K562 (cell line): Measurements from ENCODE around the gene PRRC2B. TPM values are rescaled to one million over a fixed set of nuclear protein-coding genes. Genes with fewer than 3 reads are reported as not detected.

Source experiments
- ATF7 ChIP-seq: fragments of 450-650 bp; IDR thresholded peaks from 2 replicates; pipeline ENCODE4 v1.7.1; 2014; ENCODE audit warnings: mild to moderate bottlenecking, moderate library complexity
- CCAR2 ChIP-seq: fragments of 200-400 bp; formaldehyde crosslinking; IDR thresholded peaks from 2 replicates; pipeline ENCODE4 v1.6.1; 2017; ENCODE audit warnings: mild to moderate bottlenecking, low read depth, low read length
- CEBPG ChIP-seq, 3 experiments: fragments of 200-800 bp in 1 of 3; sonication (Bioruptor generic) in 1 of 3; sonication (generic) in 1 of 3; formaldehyde crosslinking in 1 of 3; IDR thresholded peaks in 2 of 3; conservative IDR thresholded peaks in 1 of 3; 2 replicates each; pipeline versions ENCODE4 v1.6.1 to v1.8.0; 2016 to 2022; ENCODE audit warnings: missing compliant biosample characterization in 2 of 3, missing genetic modification characterization in 2 of 3, mild to moderate bottlenecking in 1 of 3, missing genetic modification reagents in 1 of 3
- CREB3L1 ChIP-seq: fragments of 450-650 bp; IDR thresholded peaks from 2 replicates; pipeline ENCODE4 v1.6.1; 2014; ENCODE audit warnings: low read depth, mild to moderate bottlenecking, moderate library complexity, borderline replicate concordance
- FOXM1 ChIP-seq, 2 experiments: fragments of 450-650 bp in 1 of 2; sonication (generic) in 1 of 2; formaldehyde crosslinking in 1 of 2; IDR thresholded peaks; 2 replicates each; pipeline versions ENCODE4 v1.6.1 to v1.9.0; 2017 to 2022; ENCODE audit warnings: low read depth in 2 of 2, mild to moderate bottlenecking in 2 of 2, missing genetic modification reagents in 1 of 2, moderate library complexity in 1 of 2
- HDAC6 ChIP-seq: IDR thresholded peaks from 2 replicates; pipeline ENCODE4 v1.6.1; 2012; ENCODE audit warnings: low read depth, mild to moderate bottlenecking, control low read depth, inconsistent platforms, low read length, moderate library complexity
- MECOM ChIP-seq: fragments of 250-450 bp; sonication (Bioruptor Pico); IDR thresholded peaks from 2 replicates; pipeline ENCODE4 v1.8.0; 2022; ENCODE audit warnings: inconsistent platforms
- NELFE ChIP-seq: IDR thresholded peaks from 2 replicates; pipeline ENCODE4 v1.6.1; 2011; ENCODE audit warnings: mild to moderate bottlenecking; ENCODE audit not compliant: insufficient read depth, insufficient read length
- RNF2 ChIP-seq: sonication (generic); IDR thresholded peaks from 2 replicates; pipeline ENCODE4 v1.6.1; 2016
- TOE1 ChIP-seq, 2 experiments: fragments of 450-650 bp in 1 of 2; sonication (generic) in 1 of 2; formaldehyde crosslinking in 1 of 2; IDR thresholded peaks; 2 replicates each; pipeline versions ENCODE4 v1.7.1 to v1.8.0; 2016 to 2022; ENCODE audit warnings: borderline replicate concordance in 2 of 2, mild to moderate bottlenecking in 2 of 2, antibody characterized with exemption in 1 of 2, inconsistent platforms in 1 of 2, low read depth in 1 of 2, missing genetic modification reagents in 1 of 2, moderate library complexity in 1 of 2
- YY1 ChIP-seq, 3 experiments: IDR thresholded peaks; 2 replicates each; pipeline ENCODE4 v1.6.1; 2011; ENCODE audit warnings: low read length in 2 of 3, mild to moderate bottlenecking in 2 of 3, moderate library complexity in 2 of 3, borderline replicate concordance in 1 of 3, control low read depth in 1 of 3, low read depth in 1 of 3; ENCODE audit not compliant: insufficient read depth in 3 of 3, insufficient replicate concordance in 2 of 3, control insufficient read depth in 1 of 3, insufficient read length in 1 of 3; ENCODE audit errors: extremely low read depth in 1 of 3
- ZEB2 ChIP-seq: fragments of 450-650 bp; IDR thresholded peaks from 2 replicates; pipeline ENCODE4 v1.6.1; 2016
- ZNF165 ChIP-seq: fragments of 250-450 bp; sonication (Bioruptor Pico); IDR thresholded peaks from 2 replicates; pipeline ENCODE4 v1.4.0; 2020; ENCODE audit warnings: borderline replicate concordance
- ZNF280B ChIP-seq: fragments of 250-450 bp; sonication (Bioruptor Pico); IDR thresholded peaks from 2 replicates; pipeline ENCODE4 v1.5.1; 2021; ENCODE audit warnings: mild to moderate bottlenecking
- polyA plus RNA-seq, 8 experiments: library from polyadenylated mRNA; depleted of rRNA in 4 of 8; stranded (reverse) in 5 of 8; unstranded in 3 of 8; fragments of >200 nt; fragmentation: Nextera tagmentation in 2 of 8; fragmentation: Illumina TruSeq in 1 of 8; extraction: Ambion mirVana in 2 of 8; extraction: Trizol in 1 of 8; gene quantifications; 2 replicates each; pipeline versions ENCODE4 v1.2.1 to v1.2.3, GENCODE V29; 2011 to 2014; ENCODE audit warnings: inconsistent platforms in 1 of 8, missing spikeins in 1 of 8
- total RNA-seq, 7 experiments: library from RNA; depleted of rRNA in 6 of 7; stranded (reverse); fragments of >200 nt in 6 of 7; fragmentation: Illumina TruSeq in 2 of 7; extraction: Trizol in 2 of 7; gene quantifications; 2 replicates each; pipeline versions ENCODE4 v1.2.1 to v1.2.3, GENCODE V29; 2011 to 2021; ENCODE audit warnings: low replicate concordance in 1 of 7
- TF ChIP-seq, protein P1 (sequence below): fragments of 250-450 bp; sonication (Bioruptor Pico); IDR thresholded peaks from 2 replicates; pipeline ENCODE4 v1.5.0; 2020; ENCODE audit warnings: mild to moderate bottlenecking
- TF ChIP-seq, protein P2 (sequence below): fragments of 450-650 bp; IDR thresholded peaks from 2 replicates; pipeline ENCODE4 v1.6.1; 2018; ENCODE audit not compliant: partially characterized antibody

Gene PRRC2B
- total and polyA plus RNA-seq, 9 of the 15 experiments (the other 6 are each of a cell fraction or from before 2014, with no cell fraction given), result 0.34 to 125 (median 30.9) TPM

DNA sequence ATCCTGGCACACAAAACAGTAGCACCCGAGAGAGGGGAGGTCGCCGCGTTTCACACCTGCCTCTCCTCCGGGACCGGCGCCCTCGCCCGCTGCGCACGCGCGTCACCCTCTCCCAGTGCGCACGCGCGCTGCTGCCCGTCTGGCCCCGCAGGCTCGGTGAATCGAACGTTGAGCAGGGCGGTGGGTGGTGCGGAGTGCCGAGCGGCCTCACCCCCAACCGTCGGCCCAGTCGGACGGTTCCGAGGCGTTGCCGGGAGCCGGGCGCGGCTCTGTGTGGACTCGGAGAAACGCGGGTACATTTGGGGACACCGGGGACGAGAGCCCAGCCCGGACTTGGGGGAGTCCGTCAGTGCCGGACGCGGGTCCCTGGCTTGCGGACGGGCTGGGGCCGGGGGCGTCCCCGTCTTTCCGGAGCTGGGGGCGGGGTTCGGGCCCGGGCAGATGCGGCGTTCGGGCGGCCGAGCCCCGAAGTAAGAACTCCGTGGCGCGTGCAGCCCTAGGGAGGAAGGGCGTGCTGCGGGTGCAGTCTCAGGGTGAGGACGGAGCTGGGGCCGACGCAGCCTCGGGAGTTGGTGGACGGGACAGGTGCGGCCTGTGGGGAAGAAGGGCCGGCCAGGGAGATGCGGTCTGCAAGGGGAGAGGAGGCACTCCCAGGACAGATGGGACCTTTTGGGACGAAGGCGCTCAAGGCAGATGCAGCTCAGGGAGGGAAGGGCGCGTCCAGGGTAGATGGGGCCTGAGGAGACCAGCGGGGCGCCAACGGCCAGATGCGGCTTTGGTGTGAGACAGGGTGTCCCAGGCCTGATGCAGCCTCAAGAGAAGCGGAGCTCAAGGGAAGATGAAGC lies 109.1 kb downstream of the PRRC2B start, which contains the start of gene POMT1 (continued):
- no peak for TF ChIP-seq ZNF280B
- TF ChIP-seq YY1 (IDR thresholded peaks at IDR 0.05; ENCODE audit: borderline replicate concordance in 1 of 3, control insufficient read depth in 1 of 3, extremely low read depth in 1 of 3, insufficient read depth in 3 of 3, insufficient read length in 1 of 3, insufficient replicate concordance in 2 of 3, low read depth in 1 of 3, low read length in 2 of 3), result peak in 1 of 3 experiments; percentile 77
- no peak for TF ChIP-seq HDAC6
- no peak for TF ChIP-seq FOXM1 (IDR thresholded peaks at IDR 0.05; ENCODE audit: low read depth)
- 0 out of 2 replicates have a peak, but pooled peaks have one; percentile 23 for TF ChIP-seq FOXM1 (CRISPR knock-in tag; IDR thresholded peaks at IDR 0.05; ENCODE audit: low read depth)
- peak; percentile 82 for TF ChIP-seq TOE1 (IDR thresholded peaks at IDR 0.05; ENCODE audit: borderline replicate concordance)
- no peak for TF ChIP-seq TOE1 (CRISPR knock-in tag; IDR thresholded peaks at IDR 0.05; ENCODE audit: borderline replicate concordance, low read depth)
- no peak for TF ChIP-seq NELFE
- TF ChIP-seq, protein P1, sequence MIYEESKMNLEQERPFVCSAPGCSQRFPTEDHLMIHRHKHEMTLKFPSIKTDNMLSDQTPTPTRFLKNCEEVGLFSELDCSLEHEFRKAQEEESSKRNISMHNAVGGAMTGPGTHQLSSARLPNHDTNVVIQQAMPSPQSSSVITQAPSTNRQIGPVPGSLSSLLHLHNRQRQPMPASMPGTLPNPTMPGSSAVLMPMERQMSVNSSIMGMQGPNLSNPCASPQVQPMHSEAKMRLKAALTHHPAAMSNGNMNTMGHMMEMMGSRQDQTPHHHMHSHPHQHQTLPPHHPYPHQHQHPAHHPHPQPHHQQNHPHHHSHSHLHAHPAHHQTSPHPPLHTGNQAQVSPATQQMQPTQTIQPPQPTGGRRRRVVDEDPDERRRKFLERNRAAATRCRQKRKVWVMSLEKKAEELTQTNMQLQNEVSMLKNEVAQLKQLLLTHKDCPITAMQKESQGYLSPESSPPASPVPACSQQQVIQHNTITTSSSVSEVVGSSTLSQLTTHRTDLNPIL (CRISPR knock-in tag), result no peak
- TF ChIP-seq, protein P2, sequence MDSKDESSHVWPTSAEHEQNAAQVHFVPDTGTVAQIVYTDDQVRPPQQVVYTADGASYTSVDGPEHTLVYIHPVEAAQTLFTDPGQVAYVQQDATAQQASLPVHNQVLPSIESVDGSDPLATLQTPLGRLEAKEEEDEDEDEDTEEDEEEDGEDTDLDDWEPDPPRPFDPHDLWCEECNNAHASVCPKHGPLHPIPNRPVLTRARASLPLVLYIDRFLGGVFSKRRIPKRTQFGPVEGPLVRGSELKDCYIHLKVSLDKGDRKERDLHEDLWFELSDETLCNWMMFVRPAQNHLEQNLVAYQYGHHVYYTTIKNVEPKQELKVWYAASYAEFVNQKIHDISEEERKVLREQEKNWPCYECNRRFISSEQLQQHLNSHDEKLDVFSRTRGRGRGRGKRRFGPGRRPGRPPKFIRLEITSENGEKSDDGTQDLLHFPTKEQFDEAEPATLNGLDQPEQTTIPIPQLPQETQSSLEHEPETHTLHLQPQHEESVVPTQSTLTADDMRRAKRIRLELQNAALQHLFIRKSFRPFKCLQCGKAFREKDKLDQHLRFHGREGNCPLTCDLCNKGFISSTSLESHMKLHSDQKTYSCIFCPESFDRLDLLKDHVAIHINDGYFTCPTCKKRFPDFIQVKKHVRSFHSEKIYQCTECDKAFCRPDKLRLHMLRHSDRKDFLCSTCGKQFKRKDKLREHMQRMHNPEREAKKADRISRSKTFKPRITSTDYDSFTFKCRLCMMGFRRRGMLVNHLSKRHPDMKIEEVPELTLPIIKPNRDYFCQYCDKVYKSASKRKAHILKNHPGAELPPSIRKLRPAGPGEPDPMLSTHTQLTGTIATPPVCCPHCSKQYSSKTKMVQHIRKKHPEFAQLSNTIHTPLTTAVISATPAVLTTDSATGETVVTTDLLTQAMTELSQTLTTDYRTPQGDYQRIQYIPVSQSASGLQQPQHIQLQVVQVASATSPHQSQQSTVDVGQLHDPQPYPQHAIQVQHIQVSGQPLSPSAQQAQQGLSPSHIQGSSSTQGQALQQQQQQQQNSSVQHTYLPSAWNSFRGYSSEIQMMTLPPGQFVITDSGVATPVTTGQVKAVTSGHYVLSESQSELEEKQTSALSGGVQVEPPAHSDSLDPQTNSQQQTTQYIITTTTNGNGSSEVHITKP, result peak; percentile 42
- TF ChIP-seq ZNF165, result no peak
- TF ChIP-seq CREB3L1, result no peak; the same call in 1 of the 2 replicates
- TF ChIP-seq CCAR2, result no peak
- no peak for TF ChIP-seq CEBPG (CRISPR knock-in tag; IDR thresholded peaks at IDR 0.05)
- TF ChIP-seq CEBPG (tag; conservative IDR thresholded peaks at IDR 0.05 in 1 of 2, IDR thresholded peaks at IDR 0.05 in 1 of 2), result no peak
- TF ChIP-seq RNF2, result 0 out of 2 replicates have a peak, but pooled peaks have one; percentile 18
- peak; percentile 63; the same call in 1 of the 2 replicates for TF ChIP-seq ATF7
- TF ChIP-seq MECOM (CRISPR knock-in tag), result no peak
- TF ChIP-seq ZEB2, result peak; percentile 67
